GM21423 (cell line): ENCODE data around the gene NUAK1.
"Not testable (repeated sequence)": the region's sequence is repeated elsewhere in the genome, so short reads cannot be mapped to it uniquely, and the experiment has no call there.

Experiments
- ATAC-seq: cut with Tn5 transposase; IDR thresholded peaks from one replicate; pipeline ENCODE4 v1.9.1; 2021; ENCODE audit warnings: mild to moderate bottlenecking, moderate library complexity; ENCODE audit not compliant: unreplicated experiment

The NUAK1 gene

DNA sequence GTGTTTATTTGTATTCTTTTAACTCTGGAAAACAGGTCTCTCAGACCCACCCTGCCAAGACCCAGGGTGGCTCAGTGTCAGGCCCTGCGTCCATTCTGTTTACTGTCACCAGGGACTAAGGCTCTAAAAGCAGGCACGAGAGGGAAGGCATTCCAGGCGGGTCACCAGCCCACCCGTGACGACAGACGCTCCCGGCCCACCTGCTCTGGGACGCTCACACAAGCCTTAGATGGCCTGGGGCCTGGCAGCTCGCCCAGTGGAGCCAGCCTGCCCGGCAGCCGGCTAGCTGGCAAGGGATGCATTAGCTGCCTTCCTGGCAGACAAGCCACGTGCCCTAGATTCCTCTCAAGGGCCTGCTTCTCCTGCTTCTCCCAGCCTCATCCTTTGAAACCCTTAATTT lies 9.2 kb upstream of the NUAK1 start:
- no peak for ATAC-seq

DNA sequence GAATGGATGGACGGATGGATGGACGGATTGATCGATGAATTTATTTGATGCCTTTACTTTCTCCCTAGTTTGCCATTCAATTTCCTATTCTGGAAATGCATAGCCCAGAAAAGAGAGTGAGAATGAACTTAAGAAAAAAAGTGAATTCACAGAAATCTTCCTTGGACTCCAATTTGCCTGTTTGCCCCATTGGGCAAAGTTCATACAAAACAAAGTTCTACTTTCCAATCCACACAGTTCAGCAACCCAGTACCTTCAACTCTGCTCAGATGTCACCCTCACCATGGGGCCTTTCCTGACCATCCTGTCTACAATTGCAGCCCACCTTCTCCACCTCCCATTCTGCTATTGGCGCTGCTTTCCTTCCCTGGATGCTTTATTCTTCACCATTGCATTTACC lies 8.2 kb upstream of the NUAK1 start:
- no peak for ATAC-seq

DNA sequence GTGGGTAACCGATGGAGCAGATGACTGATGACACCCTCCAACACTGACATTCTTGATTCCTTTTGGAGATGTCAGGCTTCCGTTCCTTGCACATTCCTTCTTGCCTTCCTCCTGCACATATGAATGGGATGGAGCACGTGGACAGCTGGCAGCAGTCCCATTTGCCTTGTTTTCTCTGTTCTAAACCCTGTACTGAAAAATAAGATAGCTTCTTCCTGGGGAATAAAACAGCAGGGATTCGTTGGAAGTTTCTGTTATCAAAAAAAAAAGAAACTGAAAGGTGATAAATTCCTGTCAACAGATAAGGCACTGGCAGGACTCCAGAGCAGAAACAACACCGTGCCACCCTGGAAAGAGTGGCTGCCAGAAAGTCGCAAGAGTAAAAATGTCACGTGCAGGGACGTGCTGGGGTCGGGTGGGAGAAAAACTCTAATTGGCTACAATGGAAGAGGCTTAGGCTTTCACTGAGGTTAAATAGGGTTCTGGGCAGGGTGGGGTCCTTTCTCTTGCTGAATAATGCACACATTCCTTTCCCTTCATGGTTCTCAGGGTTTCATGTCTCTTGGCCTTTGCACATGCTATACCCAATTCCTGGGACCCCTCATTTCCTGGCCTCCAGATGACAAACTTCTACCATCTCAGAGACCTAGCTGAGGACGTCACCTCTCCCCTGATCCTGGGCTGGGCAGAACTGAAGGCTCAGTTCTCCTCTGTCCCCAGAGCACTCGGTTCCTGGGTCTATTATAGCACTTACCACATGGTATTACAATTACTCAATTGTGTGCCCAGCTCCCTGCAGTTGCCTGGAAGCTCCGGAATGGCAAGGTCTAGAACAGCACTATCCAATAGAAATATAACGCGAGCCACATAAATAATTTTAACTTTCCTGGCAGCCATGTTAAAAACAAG lies 7.0 kb upstream of the NUAK1 start:
- no peak for ATAC-seq

DNA sequence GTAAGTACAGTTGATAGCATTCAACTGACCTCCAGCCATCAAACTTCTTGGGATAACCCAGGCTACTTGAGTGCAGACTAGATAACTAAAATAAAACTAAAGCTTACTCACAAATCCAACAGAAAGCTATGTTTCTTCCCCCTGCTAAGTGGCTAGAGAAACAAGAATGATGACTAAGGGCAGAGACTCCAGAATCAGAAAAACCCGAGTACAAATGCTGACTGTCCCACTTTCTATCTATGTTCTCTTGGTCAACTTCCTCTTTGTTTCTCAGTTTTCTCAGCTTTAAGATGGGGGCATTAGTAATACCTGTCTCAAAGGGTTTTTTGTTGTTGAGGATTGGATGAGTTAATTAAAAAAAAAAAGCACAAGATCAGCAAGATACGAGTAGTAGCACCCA lies 6.1 kb upstream of the NUAK1 start:
- ATAC-seq, result no peak

- ATAC-seq, result no peak
These were observed 4.0 kb upstream of the NUAK1 start for GRCh38 chr12:106142591-106143261.

DNA sequence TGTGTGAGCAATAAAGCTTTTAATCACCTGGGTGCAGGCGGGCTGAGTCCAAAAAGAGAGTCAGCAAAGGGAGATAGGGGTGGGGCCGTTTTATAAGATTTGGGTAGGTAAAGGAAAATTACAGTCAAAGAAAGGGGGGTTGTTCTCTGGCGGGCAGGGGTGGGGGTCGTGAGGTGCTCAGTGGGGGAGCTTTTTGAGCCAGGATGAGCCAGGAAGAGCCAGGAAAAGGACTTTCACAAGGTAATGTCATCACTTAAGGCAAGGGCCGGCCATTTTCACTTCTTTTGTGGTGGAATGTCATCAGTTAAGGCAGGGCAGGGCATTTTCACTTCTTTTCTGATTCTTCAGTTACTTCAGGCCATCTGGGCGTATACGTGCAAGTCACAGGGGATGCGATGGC lies 3.2 kb upstream of the NUAK1 start:
- ATAC-seq, result not testable (repeated sequence)

GRCh38 chr12:106141452-106141851 lies 2.7 kb upstream of the NUAK1 start:
- no peak for ATAC-seq

DNA sequence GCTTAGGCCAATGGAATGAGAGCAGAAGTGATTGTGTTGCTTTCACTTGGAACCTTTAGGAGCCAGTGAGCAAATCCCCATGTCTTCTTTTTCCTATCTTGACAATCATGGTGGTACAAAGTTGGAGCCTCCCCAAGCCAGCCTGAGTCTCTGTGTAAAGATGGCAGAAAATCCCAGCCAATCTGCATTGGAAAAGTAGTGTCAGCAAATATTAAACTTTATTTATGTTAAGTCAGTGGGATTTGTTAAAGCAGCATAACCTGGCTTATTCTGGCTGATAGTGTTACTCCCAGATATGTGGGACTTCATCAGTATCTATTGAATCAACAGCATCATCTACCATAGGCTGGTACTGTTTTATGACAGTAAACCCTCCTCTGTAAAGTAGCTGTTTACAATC lies 2.2 kb upstream of the NUAK1 start:
- no peak for ATAC-seq

DNA sequence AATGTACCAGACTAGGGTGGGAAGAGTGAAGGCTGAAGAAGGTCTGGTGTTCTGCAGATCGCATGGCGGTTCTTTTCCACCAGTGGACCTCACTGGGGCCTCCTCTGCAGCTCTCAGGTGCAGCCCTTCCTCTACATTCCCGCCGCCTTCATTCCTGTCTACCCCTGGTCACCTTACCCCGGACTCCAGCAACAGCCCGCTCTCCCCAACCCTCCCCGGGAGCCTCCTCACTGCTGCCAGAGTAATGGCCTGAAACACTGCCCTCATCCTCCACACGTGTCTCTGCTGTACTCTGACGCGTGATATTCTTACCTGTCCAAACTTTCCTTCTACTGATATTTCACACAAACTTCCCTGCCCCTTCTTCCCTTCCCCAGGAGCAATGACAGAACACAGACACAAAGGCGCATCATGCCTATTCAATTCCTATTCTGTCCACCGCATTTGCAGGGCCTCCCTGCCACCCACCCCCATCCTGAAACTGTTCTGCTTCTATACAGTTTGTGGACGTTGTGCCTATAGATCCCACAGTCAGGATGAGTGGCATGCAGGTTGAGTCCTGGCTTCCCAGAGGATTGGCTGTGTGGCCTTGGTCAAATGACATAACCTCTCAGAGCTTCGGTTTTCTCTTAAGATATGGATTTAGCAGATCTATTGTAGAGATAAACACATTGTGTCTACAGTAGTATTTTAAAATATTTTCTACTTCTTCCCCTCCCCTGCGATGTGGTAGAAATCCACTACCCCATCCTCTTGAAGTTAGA lies 1.7 kb upstream of the NUAK1 start:
- ATAC-seq, result no peak

DNA sequence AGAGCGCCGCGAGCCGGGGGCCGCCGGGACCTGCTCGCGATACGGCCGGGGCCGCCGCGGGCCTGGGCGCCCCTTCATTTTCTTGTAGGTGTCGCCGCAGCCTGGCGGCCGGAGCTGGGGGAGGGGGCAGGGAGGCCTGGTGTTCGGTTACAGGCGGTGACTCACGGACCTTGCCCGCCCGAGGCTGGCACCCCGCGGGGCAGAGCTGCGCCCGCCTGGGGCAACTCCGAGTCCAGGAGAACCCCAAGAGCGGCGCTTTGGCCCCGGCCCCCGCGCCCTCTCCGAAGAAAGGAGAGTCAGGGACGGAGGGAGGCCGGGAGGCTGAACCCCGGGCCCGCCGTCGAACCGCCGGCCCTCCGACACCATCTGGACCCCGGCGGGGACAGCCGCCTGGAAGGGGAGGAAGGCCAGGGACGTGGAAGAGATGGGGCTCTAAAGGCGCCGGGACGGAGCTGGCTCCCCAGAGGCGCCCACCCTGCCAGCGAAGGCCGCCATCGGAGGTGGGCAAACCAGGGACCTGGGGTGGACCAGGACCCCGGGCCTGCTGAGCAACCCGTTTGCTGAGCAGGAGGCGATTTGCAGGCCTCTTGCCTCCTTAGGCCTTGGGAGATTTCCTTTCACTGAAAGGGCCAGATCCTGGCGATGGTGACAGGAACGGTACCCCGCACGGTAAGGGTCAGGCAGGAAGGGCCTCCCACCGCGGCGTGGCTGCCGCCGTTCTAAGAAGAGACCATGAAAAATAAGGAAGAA lies 843 bp upstream of the NUAK1 start:
- no peak for ATAC-seq

DNA sequence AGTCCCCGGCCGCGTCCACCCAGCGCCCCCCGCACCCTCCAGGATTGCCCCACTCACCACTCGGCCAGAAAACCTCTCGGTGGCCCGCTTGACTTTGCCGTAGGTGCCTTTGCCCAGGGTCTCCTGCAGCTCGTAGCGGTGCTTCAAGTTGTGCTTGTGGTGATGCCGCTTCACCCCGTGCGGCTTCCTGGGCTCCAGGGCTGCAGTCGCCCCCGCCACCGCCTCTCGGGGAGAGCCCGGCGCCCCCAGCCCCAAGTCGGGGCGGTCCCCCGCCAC lies 459 bp downstream of the NUAK1 start:
- no peak for ATAC-seq

- ATAC-seq, result no peak
These were observed 1.0 kb downstream of the NUAK1 start for GRCh38 chr12:106137530-106138356.

GRCh38 chr12:106136263-106136662 lies 2.5 kb downstream of the NUAK1 start:
- ATAC-seq, result no peak

GRCh38 chr12:106135781-106136180 lies 3.0 kb downstream of the NUAK1 start:
- ATAC-seq, result no peak

- ATAC-seq, result no peak
These were observed 3.7 kb downstream of the NUAK1 start for GRCh38 chr12:106135075-106135474.

DNA sequence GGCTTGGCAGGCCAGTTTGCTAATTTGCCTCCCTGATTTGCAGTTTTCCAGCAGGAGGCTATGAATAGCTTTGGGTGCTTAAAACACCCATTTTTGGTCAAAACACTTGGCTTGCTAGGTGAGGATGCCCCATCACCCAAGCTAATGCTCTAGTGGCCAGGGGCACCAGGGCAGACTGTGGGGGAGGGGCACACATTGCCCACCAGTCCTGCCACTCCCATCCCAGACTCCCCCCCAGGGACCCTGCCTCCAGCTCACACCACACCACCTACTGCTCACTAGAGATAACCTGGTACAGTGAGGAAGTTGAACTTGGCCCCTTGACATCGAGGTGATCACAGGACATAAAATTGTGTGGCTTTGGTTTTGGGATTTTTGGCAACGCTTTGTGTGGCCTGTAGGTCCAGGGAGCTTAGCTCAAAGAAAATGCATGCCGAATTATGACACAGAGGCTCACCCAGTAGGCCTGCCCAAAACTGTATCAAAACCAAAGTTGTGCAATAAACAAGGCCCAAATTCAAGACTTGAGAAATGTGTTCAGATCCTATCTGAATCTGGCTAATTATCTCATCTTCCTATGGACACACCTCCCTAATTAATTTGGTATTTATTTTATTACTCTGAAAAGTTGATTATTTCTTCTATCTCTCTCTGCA lies 4.3 kb downstream of the NUAK1 start:
- ATAC-seq, result no peak

DNA sequence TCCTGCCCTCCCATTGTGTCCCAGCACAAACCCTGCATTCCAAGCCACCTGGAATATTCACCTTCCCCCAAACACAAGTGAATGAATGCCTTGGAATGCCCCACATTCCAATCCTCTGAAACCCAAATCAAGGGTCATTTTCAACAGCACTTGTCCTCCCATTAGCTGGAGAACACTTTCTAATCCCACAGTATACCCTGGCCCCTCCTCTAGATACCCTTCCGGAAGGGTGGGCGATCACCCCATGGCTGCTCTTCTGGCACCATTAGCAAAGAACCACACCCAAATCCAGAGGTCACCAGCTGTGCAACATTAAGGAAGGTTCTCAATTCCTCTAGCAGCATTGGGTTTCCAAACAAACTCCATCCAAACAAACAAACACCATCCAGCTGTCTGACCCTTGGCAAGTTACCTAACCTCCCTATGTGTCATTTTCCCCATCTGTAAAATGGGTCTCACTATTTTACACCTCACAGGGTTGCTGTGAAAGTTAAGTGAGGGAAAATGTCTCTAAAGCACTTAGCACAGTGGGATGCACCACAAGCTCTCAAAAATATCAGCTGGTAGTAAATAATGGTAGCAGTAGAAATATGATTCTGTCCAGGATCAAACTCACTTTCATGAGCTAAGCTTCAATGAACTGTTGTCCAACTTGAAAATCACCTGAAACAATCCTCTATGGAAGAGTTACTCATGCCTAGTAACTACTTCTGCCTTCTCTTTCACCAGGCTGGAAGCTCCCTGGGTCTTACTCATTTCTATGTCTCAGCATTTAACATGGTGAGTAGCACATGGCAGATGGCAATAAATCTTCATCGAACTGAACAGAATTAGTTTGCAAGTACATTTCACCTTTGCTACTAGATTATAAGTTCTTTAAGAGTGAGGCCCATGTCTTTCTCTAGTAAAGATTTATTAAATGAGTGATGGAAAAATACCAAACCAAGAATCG lies 5.3 kb downstream of the NUAK1 start:
- no peak for ATAC-seq
